ENCODE measurements around the gene MRPS22. TPM values are rescaled to one million over a fixed set of nuclear protein-coding genes. Genes with fewer than 3 reads are reported as not detected.

Gene MRPS22
- total and polyA plus RNA-seq, 2 donors (not counting 3 experiments of a cell fraction or from before 2014, with no cell fraction given), result 33.8 to 45.6 TPM

DNA sequence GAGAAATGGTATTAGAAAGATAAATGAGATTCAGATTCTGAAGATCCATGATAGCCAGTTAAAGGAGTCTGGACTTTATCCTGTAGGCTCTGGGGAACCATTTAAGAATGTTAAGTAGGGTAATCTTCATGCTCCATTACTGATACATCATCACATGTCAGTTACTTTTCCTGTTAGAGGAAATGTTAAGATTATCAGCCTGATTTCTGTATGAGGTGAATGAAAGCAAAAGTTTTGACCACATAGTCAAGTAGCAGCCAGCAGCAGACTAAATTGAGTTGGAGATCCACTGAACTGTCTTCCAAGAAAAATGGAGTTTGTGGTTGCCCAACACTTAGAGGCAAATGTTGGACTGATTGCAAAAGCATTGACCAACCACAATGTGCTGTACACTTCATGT lies 50.3 kb downstream of the MRPS22 start:
- Histone ChIP-seq H3K4me3 (replicated peaks in 1 of 3; ENCODE audit: insufficient read depth in 1 of 3, low read depth in 1 of 3, low read length in 3 of 3) (no peak overlapping the region), H3K4me2 (ENCODE audit: insufficient read depth, low read length) (no peak overlapping the region), H3K36me3 (ENCODE audit: control insufficient read depth in 2 of 2, extremely low read depth in 1 of 2, insufficient read depth in 2 of 2, low read length in 2 of 2) (no peaks in the 10 kb centered on the region), H2AFZ (ENCODE audit: low read depth, low read length) (no peak overlapping the region), H3K27me3 (ENCODE audit: control insufficient read depth in 2 of 2, insufficient read depth in 2 of 2, low read length in 2 of 2) (peaks cover 7 to 17% of the 10 kb centered on the region in 2 experiments), H3K4me1 (ENCODE audit: control insufficient read depth, extremely low read depth, insufficient read depth, low read length) (no peaks in the 10 kb centered on the region), H3K9ac (replicated peaks; ENCODE audit: extremely low read depth, insufficient read depth, low read length) (no peak overlapping the region), H3K9me1 (replicated peaks; ENCODE audit: control insufficient read depth, extremely low read depth, insufficient read depth, low read length) (no peaks in the 10 kb centered on the region), H3K27ac (ENCODE audit: insufficient read depth, low read depth, low read length) (no peak overlapping the region), H3K79me2 (ENCODE audit: control insufficient read depth, insufficient read depth, low read length) (peaks cover 3% of the 10 kb centered on the region), H4K20me1 (replicated peaks; ENCODE audit: control insufficient read depth, extremely low read depth, insufficient read depth, low read length) (no peaks in the 10 kb centered on the region), H3K9me3 (replicated peaks; ENCODE audit: control insufficient read depth, insufficient read depth, low read length) (no peaks in the 10 kb centered on the region)
- dilution Hi-C loops (cut with MboI; ENCODE audit: extremely low pct_ligation_motif_present, low sequenced_read_pairs), result no loop called here
- intact Hi-C loops (cut with micrococcal nuclease), result no loop called here
- no peak for TF ChIP-seq MAX (IDR thresholded peaks at IDR 0.05; ENCODE audit: insufficient read depth, insufficient read length)
- no peak for TF ChIP-seq FOS (IDR thresholded peaks at IDR 0.05; ENCODE audit: borderline replicate concordance, insufficient read depth, low read length)
- no peak for TF ChIP-seq JUN (IDR thresholded peaks at IDR 0.05; ENCODE audit: borderline replicate concordance, insufficient read depth, insufficient read length, low read depth)
- TF ChIP-seq POLR2A (IDR thresholded peaks at IDR 0.05; ENCODE audit: low read depth, low read length), result no peak
- no peak for TF ChIP-seq POLR2AphosphoS5 (IDR thresholded peaks at IDR 0.05; ENCODE audit: insufficient read depth, low read depth, low read length)
- no peak for TF ChIP-seq EZH2 (IDR thresholded peaks at IDR 0.05; ENCODE audit: borderline replicate concordance, low read depth, low read length, severe bottlenecking)
- TF ChIP-seq MYC (IDR thresholded peaks at IDR 0.05; ENCODE audit: low read depth, low read length), result no peak
- TF ChIP-seq, protein P1, sequence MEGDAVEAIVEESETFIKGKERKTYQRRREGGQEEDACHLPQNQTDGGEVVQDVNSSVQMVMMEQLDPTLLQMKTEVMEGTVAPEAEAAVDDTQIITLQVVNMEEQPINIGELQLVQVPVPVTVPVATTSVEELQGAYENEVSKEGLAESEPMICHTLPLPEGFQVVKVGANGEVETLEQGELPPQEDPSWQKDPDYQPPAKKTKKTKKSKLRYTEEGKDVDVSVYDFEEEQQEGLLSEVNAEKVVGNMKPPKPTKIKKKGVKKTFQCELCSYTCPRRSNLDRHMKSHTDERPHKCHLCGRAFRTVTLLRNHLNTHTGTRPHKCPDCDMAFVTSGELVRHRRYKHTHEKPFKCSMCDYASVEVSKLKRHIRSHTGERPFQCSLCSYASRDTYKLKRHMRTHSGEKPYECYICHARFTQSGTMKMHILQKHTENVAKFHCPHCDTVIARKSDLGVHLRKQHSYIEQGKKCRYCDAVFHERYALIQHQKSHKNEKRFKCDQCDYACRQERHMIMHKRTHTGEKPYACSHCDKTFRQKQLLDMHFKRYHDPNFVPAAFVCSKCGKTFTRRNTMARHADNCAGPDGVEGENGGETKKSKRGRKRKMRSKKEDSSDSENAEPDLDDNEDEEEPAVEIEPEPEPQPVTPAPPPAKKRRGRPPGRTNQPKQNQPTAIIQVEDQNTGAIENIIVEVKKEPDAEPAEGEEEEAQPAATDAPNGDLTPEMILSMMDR (IDR thresholded peaks at IDR 0.05; ENCODE audit: extremely low read depth in 1 of 2, insufficient read depth in 1 of 2, low read depth in 1 of 2, low read length in 2 of 2), result no peak
- no peak for TF ChIP-seq GATA2 (IDR thresholded peaks at IDR 0.05; ENCODE audit: insufficient read depth, insufficient read length, low read depth, low read length)
- FAIRE-seq (no peak), DNase-seq (ENCODE audit: low read depth, low spot score) (no peak)
- BruUV-seq (replicated peaks), result no TSS peak
- CTCF ChIA-PET, result no interaction called here
- POLR2A ChIA-PET, result no interaction called here

Data from endothelial cell of umbilical vein (primary cell).